GM23338 (cell line): ENCODE measurements around the gene IER5L.

Experiments used
- EZH2phosphoT487 ChIP-seq: fragments of 200-600 bp; sonication (generic); IDR thresholded peaks from one replicate; pipeline ENCODE4 v1.8.1; 2018; ENCODE audit warnings: antibody characterized with exemption; ENCODE audit not compliant: unreplicated experiment
- TF ChIP-seq, protein P1 (sequence below), 2 experiments: fragments of 200-600 bp in 1 of 2; sonication (generic) in 1 of 2; conservative IDR thresholded peaks; 2 replicates each; pipeline versions ENCODE4 v1.5.1 to v1.6.1; 2016 to 2017; ENCODE audit warnings: antibody characterized with exemption in 2 of 2, low read depth in 2 of 2, mild to moderate bottlenecking in 2 of 2, moderate library complexity in 1 of 2

GRCh38 chr9:129184596-129185122 is 6.6 kb upstream of the IER5L start:
- TF ChIP-seq EZH2phosphoT487 = no peak
- TF ChIP-seq, protein P1, sequence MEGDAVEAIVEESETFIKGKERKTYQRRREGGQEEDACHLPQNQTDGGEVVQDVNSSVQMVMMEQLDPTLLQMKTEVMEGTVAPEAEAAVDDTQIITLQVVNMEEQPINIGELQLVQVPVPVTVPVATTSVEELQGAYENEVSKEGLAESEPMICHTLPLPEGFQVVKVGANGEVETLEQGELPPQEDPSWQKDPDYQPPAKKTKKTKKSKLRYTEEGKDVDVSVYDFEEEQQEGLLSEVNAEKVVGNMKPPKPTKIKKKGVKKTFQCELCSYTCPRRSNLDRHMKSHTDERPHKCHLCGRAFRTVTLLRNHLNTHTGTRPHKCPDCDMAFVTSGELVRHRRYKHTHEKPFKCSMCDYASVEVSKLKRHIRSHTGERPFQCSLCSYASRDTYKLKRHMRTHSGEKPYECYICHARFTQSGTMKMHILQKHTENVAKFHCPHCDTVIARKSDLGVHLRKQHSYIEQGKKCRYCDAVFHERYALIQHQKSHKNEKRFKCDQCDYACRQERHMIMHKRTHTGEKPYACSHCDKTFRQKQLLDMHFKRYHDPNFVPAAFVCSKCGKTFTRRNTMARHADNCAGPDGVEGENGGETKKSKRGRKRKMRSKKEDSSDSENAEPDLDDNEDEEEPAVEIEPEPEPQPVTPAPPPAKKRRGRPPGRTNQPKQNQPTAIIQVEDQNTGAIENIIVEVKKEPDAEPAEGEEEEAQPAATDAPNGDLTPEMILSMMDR (conservative IDR thresholded peaks at IDR 0.05; ENCODE audit: low read depth in 2 of 2) = no peak
